Caki2 (cell line): ENCODE measurements around the gene ZSWIM1. TPM values are rescaled to one million over a fixed set of nuclear protein-coding genes. Genes with fewer than 3 reads are reported as not detected.
"Not testable (repeated sequence)": the region's sequence is repeated elsewhere in the genome, so short reads cannot be mapped to it uniquely, and the experiment has no call there.

ENCODE experiments used
- DNase-seq: peaks from one replicate; pipeline ENCODE4 v3.0.0-alpha.2; 2015; ENCODE audit warnings: low read depth
- in situ Hi-C: cut with HindIII; loops from 2 replicates; pipeline ENCODE4 v1.10.0; 2016; ENCODE audit warnings: low sequenced_read_pairs, low pct_unique_long_range_greater_than_20kb, mixed read lengths
- total RNA-seq: library from RNA; depleted of rRNA; stranded (reverse); fragments of >200 nt; shearing (Covaris generic); gene quantifications from 2 replicates; pipeline ENCODE4 v1.2.3, GENCODE V29; 2014; ENCODE audit warnings: low replicate concordance

The ZSWIM1 gene
- total RNA-seq, 1 experiment from 2014 or later, result 9.8 TPM

DNA sequence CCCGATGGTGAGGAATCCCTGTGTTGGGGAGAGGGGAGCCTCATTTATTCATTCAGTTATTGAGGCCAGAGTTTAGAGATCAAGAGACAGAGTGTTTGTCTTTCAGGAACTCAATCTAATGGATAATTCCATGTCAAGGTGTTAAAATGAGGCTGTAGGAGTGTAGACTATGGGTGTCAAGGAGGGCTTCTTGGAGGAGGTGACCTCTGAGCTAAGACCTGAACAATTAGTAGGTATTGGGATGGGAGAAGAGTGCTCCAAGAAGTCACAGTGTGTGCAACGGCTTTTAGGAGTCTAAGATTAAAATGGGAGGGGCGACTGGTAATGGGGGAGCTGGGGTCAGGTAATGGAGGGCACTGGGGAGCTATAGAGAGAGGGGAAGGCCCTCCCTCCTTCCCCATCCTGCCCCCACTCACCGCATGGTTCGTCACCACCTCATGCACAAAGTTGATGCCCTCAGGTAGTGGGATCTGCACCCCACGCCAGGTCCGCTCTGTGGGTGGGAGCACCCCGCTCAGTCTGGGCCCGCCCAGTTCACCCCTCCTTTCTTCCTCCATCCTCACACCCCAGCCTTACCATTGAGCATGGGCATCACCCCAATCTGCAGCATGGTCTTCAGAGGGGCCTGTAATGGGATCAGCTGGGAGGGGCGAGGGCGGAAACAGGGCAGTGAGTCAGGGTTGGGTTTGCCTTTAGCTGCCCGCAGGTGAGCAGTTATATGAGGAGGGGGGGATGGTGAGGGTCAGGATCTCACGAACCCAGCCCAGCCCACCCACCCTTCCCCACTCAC, 18.2 kb downstream of the ZSWIM1 start:
- in situ Hi-C loops, result no loop called here

DNA sequence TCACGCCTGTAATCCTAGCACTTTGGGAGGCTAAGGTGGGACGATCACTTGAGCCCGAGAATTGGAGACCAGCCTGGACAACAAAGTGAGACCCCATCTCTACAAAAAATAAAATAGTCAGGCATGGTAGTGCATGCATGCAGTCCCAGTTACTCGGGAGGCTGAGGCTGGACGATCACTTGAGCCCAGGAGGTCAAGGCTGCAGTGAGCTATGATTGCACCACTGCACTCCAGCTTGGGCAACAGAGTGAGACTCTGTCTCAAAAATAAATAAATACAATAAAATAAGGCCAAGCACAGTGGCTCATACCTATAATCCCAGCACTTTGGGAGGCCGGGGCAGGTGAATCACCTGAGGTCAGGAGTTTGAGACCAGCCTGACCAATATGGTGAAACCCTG, 20.3 kb downstream of the ZSWIM1 start:
- in situ Hi-C loops, DNase-seq: not testable (repeated sequence)

More for the DNA sequence above, 18.2 kb downstream of the ZSWIM1 start:
- no peak for DNase-seq

DNA sequence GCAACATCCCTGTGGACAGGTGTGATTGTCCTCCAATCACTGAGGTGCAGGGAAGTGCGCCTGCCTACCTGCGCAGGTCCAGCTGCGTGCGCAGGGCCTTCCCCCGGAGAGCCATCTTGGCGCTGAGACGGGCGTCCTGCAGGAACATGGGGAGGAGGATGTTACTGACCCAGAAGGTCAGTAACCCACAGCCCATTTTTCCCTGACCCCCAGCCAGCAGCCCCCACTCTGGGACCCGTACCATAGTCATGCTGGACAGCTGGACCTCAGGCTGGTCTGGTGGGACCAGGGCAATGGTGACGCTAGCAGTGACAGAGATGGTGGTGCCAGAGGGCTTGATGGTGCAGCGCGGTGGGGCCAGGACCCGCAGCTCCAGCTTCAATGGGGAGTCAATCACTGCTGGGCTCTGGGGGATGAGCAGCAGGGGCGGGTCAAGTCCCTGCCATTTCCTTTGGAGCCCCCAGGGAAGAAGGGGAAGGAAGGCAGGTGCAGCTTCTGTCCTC, 21.2 kb downstream of the ZSWIM1 start:
- in situ Hi-C loops, result no loop called here
- DNase-seq, result no peak

DNA sequence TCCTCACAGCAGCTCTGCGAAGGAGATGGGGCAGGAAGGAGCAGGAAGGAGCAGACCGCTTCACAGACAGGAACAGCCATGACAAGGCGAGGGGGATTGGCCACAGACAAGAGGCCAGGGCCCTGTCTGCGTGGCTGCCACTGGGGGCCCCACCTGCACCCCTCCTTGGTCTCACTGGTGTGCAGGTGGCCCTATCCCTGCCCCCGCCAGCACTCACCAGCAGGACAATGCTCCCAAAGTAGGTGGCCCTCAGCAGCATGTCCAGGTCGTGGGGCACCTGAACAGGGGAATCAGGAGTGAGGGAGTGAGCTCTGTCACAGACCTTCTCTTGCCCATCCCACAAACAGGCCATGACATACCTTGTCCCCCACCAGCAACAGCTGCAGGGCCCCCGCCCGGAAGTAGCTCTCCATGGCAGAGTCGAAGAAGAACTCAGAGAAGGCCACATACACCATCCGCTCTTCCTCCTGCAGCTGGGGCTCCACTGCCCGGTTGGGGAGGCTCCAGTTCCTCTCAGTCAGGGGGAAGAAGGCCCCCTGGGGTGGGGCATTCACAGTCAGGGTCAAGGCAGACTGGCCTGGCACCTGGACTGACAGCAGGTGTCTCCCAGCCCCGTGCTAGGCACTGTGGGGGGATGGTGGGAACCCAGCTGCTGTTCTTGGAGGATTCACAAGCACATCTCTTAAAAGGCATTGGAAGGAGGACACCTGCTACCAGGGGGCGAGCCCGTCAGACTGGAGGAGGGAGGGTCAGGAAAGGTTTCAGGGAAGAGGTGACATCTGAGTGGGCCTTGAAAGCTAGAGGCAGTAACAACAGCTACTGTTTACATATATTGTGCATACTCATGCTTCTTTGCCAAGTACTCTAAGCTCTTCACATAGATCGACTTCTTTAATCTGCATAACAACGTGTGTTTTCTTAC, 23.8 kb downstream of the ZSWIM1 start:
- no peak for DNase-seq
- in situ Hi-C loops, result no loop called here

DNA sequence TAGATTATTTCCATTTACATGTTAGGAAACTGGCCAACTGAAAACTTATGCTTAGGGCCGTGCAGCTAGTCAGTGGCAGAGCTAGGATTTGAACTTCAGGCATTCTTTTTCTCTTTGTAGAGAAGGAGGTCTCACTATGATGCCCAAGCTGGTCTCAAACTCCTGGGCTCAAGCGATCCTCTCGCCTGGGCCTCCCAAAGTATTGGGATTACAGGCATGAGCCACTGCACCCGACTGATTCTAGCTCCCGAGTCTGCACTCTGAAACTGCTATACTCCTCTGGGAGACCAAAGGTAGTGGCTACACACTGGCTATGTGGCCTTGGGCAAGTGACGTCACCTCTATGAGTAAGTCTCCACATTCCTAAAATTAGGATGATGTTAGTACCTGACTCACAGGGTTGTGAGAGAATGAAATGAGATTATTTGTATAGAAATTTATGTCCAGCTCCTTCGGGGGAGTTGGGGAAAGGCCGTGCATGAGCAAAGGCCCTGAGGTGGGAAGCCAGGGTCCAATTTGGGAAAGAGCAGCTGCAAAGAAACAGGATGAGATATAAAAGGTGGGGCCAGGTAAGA, 24.6 kb downstream of the ZSWIM1 start:
- in situ Hi-C loops, result no loop called here
- DNase-seq, result peak; percentile 35

DNA sequence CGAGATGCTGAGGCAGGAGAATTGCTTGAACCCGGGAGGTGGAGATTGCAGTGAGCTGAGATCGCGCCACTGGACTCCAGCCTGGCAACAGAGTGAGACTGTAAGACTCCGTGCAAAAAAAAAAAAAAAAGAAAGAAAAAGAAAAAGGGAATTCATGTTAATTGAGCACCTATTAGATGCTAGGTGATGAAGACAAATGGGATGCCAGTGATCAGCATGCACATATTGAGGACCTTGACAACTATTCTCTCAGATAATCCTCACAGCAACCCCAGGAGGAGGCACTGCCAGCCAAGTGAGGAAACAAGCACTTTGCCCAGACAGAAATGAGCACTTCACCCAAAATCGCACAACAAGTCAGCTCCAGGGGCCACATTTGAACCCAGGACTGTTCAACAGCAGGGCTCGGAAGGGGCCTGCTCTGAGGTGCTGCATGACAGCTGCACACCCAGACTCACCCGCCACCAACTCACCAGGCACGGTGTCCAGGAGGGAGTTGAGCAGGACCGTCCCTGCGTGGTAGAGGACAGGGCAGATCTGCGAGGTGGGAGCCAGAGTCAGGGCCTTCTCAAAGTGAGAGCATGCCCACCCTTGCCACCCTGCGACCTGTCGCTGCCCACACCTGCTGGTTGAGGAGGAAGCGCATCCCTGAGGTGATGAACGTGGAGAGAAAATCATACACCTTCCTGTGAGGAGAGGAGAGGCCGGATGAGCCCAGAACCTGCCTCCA, 26.4 kb downstream of the ZSWIM1 start:
- DNase-seq, result no peak
- in situ Hi-C loops, result no loop called here

DNA sequence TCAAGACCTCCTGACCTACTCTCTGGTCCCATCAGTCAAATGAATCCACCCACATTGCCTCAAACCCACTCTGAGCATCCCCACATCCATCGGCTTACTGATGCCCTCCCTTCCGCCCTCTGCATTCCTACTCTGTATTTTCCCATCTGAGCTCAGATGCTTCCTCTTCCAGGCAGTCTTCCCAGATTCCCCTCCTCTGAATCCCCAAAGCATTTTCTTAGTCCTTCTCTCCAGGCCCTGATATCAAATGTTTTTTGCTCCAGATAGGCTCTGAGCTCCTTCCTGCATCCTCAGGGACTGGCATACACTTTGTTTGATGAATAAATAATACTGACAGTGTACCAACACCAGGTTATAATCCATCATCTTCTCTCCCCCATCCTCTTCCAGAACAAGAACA, 27.1 kb downstream of the ZSWIM1 start:
- no peak for DNase-seq
- in situ Hi-C loops, result no loop called here

DNA sequence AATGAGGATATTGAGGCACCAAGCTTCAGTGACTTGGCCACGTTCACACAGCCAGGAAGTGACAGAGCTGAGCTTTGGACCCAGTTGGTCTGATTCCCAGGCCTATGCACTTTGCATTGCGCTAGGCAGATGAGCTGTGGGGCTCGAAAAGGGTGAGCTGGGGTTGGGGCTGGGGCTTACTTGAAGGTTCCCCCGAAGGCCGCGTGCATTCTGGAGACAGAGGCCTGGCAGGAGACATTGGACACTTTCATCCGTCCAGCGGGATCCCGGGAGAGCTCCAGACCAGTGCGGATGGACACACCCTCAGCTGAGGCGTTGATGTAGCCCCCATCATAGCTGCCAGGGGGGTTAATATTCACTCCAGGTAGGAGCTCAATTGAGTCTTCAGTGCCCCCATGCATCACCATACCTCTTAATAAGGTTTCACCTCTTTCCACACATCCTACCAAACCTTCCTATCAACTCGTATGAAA, 28.3 kb downstream of the ZSWIM1 start:
- in situ Hi-C loops, result no loop called here
- DNase-seq, result no peak

DNA sequence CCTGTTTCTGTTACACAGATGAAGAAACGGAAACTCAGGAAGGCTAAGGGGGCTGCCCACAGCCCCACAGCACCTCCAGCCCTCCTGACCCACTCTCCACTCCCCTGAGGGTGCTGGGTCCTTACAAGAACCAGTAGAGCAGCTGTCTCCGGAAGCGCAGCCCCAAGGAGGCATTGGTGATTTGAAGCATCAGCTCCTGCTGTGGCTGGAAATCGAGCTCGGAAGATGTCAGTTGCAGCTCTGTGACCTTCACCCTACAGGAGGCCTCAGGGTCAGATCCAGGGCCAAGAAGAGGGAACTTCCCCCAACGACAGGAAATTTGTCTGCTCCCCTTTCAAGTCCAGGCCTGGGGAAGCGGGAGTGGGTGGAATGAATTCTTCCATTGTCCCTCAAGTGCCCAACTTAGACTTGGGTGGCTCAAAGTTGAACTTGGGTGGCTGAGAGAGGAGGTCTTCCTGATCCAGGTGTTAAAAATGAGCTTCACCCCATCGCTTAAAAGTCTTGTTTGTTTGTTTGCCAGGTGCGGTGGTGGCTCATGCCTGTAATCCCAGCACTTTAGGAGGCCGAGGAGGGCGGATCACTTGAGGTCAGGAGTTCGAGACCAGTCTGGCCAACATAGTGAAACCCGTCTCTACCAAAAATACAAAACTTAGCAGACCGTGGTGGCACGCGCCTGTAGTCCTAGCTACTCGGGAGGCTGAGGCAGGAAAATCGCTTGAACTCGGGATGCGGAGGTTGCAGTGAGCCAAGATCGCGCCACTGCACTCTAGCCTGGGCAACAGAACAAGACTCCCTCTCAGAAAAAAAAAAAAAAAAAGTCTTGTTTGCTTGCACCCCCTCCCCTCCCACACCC, 29.0 kb downstream of the ZSWIM1 start:
- no peak for DNase-seq
- in situ Hi-C loops, result no loop called here

DNA sequence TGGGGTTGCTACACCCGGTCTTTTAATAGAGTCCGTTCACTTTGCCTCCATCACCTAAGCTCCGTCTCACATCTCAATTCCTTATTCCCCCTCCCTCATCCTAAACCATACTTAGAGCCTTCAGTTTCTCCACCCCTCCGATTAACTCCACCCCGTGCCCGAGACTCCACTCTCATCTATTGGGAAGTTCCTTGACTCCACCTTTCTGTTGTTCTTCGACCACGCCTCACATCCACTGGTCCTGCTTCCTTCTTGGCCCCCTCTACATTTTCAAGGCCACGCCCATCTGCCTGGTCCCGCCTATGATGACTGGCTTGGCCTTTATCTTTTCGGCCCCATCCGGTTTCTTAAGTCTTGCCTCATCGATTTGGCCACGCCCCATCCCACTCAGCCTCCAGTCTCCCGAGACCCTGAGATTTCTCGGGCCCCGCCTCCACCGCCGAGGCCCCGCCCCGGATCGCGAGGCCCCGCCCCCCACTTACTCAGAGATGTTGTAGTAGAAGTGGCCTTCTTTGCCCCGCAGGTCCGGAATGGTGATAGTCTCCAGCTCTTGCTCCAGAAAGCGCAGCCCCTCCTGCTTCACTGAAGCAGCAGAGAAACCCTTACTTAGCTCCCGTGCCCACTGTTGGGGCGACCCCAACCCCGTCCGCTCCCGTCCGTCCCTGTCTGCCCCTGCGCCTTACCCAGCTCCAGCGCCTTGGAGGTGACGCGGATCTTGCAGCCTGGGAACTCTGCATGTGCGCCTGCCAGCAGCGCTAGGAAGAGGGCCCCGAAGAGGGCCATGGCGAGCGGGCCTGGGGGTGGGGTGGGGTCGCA, 29.9 kb downstream of the ZSWIM1 start:
- in situ Hi-C loops, result no loop called here
- DNase-seq, result peak; percentile 100

DNA sequence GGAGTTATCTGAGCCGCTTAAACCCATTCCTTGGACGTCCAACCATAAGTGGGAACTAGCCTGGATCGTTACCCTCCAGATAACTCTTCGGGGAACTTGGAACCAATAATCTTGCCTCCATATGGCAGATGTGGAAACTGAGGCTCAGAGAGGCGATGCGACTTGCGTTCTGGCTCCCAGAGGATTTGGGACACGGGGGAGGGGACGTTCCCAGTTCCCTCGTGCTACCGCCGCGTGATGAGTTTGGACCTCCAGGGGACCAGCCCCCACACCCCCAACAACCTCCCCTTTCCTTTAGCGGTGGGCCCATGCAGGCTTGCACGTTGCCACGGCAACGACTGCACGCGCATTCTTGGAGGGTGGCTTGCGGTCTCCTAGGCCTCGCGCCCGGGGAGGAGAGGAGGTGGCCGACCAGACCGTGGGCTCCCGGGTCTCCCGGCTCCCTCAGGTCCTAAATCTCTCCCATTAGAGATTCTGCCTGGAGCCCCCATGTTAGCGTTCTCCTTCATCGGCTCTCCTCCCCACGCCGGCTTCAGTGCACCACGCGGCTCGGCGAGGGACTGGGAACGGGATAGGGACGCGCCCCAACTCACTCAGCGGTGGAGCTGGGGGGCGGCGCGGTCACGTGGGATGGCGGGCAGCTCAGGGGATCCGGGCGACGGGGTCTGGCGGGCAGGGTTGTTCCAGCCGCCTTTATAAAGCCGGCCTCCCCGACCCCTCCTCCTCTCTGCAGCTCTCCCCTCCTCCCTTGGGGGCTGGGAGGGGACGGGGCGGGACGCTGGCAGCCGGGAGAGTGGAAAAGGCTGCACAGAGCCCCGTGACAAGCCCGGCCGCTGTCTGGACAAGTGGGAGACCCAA, 30.7 kb downstream of the ZSWIM1 start, which contains the start of gene PLTP:
Gene PLTP (minus strand): TSS at position 670 of the 858 bp plus-strand sequence. CDS start 703 bp downstream, outside the sequence.
- in situ Hi-C loops, result no loop called here
- DNase-seq, result no peak

DNA sequence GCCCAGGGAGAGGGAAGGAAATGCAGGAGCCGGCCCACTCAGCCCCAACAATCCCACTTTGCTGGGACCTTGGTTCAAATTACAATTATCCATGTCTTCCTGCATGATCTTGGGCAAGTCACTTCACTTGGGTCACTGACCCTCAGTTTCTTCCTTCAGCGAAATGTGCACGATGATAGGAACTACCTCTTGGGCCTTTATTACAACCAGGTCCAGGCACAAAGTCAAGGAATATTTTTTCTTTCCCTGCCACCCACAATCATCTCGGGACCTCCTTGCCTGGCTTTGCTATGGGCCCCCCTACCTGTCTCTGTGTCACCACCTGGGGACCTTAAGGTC, 31.3 kb downstream of the ZSWIM1 start:
- DNase-seq, result no peak
- in situ Hi-C loops, result no loop called here

DNA sequence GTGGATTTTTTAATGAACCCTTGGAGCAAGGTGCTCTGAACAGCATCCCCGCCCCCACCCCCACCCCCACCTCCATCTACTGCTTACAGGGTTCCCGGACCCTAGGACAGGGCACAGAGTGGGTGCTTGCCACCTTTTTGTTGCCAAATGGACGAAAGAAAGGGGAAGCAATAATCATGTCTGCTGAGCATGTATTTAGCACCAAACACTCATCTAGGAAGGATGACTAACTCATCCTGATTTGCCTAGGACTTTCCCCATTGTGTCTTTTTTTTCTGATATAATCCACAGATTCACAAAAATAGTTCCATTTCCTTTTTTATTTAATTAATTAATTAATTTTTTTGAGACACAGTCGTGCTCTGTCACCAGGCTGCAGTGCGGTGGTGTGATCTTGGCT, 32.1 kb downstream of the ZSWIM1 start:
- in situ Hi-C loops, result no loop called here
- DNase-seq, result no peak

DNA sequence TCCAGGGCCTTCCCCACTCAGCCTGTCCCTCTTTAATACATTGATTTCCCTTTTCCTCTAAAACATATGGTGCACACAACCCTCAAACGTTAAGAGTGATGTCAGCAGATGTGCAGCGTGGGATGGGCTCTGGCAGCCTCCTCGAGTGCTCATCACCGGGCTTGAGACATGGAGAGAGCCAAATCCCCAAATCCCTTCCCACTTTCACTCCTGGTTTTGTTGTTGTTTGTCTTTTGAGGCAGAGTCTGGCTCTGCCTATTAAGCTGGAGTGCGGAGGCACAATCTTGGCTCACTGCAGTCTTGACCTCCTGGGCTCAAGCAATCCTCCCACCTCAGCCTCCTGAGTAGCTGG, 36.7 kb downstream of the ZSWIM1 start:
- in situ Hi-C loops, result no loop called here
- DNase-seq, result no peak

DNA sequence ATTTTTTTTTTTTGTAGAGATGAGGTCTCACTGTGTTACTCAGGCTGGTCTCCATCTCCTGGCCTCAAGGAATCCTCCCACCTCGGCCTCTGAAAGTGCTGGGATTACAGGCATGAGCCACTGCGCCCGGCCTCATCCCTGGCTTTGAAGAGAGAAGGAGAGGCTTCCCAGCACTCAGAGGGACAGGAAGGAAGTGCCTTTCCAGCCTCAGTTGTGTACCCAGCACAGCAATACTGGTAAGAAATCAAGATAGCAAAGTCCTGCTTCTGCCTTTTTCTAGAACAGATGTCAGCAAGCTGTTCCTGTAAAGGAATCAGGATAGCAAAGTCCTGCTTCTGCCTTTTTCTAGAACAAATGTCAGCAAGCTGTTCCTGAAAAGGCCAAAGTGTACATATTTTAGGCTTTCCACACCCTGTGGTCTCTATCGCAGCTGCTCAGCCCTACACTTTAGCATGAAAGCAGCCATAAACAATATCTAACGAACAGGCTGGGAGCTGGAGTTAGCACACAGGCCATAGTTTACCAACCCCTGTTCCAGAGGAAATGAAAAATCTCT, 37.2 kb downstream of the ZSWIM1 start:
- no peak for DNase-seq
- in situ Hi-C loops, result no loop called here
